HCT116 (cell line): ENCODE results near the gene BAX. TPM values are rescaled to one million over a fixed set of nuclear protein-coding genes. Genes with fewer than 3 reads are reported as not detected.

ENCODE experiments used
- ATAC-seq: fragments of 200-7000 bp; cut with Tn5 transposase; 2 replicates; pipeline ENCODE4 v1.9.1; 2020; ENCODE audit warnings: mild to moderate bottlenecking, moderate library complexity
- BruUV-seq: library from RNA; stranded (reverse); fragments of 400-500 nt; replicated peaks from 2 replicates; lab custom pipeline; 2021; lab: Mats Ljungman, UMichigan
- CTCF ChIA-PET: fragments of 300-600 bp; sonication (Branson Sonifier 250); formaldehyde crosslinking; loops from one replicate; lab custom pipeline; 2021; ENCODE audit warnings: antibody characterized with exemption; lab: Charles Lee
- POLR2A ChIA-PET: fragments of 300-600, 350-600 bp; sonication (Branson Sonifier 250); formaldehyde crosslinking; loops from one replicate; lab custom pipeline; 2021; ENCODE audit warnings: antibody characterized with exemption; lab: Charles Lee
- RAD21 ChIA-PET, 2 experiments: fragments of 300-600 bp; sonication (Branson Sonifier 250); formaldehyde crosslinking; loops; one replicate each; lab custom pipeline; 2023; ENCODE audit warnings: low total read pairs in 2 of 2; ENCODE audit not compliant: uncharacterized antibody in 2 of 2, unreplicated experiment in 2 of 2, low non-redundant PET in 1 of 2; lab: Charles Lee
- DNase-seq: peaks from one replicate; pipeline ENCODE4 v3.0.0-alpha.2; 2010; ENCODE audit warnings: low read depth, low spot score
- H2AFZ ChIP-seq: fragments of 200-600 bp; shearing (Covaris generic), sonication (generic); 2 replicates; pipeline ENCODE4 v1.6.1; 2017; ENCODE audit warnings: low read depth, mixed run types, mixed read lengths, antibody characterized with exemption, low read length; ENCODE audit not compliant: poor library complexity, severe bottlenecking
- H3K27ac ChIP-seq: 2 replicates; pipeline ENCODE4 v1.5.1; 2012; ENCODE audit warnings: low read depth, low read length
- H3K27me3 ChIP-seq: fragments of 200-600 bp; sonication (generic); 2 replicates; pipeline ENCODE4 v1.6.1; 2016; ENCODE audit warnings: mixed run types, low read length, mixed read lengths; ENCODE audit not compliant: insufficient read depth
- H3K36me3 ChIP-seq, 2 experiments: fragments of 200-500 bp in 1 of 2; fragments of 200-600 bp in 1 of 2; sonication (Bioruptor generic) in 1 of 2; sonication (generic) in 1 of 2; 2 replicates each; pipeline versions ENCODE4 v1.5.1 to v1.6.1; 2014 to 2016; ENCODE audit warnings: low read length in 2 of 2, inconsistent platforms in 1 of 2, mixed read lengths in 1 of 2, mixed run types in 1 of 2; ENCODE audit not compliant: insufficient read depth in 2 of 2, control insufficient read depth in 1 of 2
- H3K4me1 ChIP-seq, 2 experiments: fragments of 200-600 bp in 1 of 2; sonication (generic) in 1 of 2; 2 replicates each; pipeline versions ENCODE4 v1.5.1 to v1.6.1; 2012 to 2017; ENCODE audit warnings: low read length in 2 of 2, inconsistent platforms in 1 of 2, mild to moderate bottlenecking in 1 of 2, mixed read lengths in 1 of 2, mixed run types in 1 of 2, moderate library complexity in 1 of 2; ENCODE audit not compliant: insufficient read depth in 2 of 2, control insufficient read depth in 1 of 2
- H3K4me2 ChIP-seq: fragments of 200-600 bp; sonication (generic); 2 replicates; pipeline ENCODE4 v1.6.1; 2017; ENCODE audit warnings: mixed run types, low read length, mixed read lengths
- H3K4me3 ChIP-seq, 2 experiments: fragments of 200-600 bp in 1 of 2; sonication (generic) in 1 of 2; replicated peaks in 1 of 2; 2 replicates each; pipeline ENCODE4 v1.5.1; 2011 to 2016; ENCODE audit warnings: low read length in 2 of 2, control low read depth in 1 of 2, low read depth in 1 of 2, mild to moderate bottlenecking in 1 of 2, mixed read lengths in 1 of 2, mixed run types in 1 of 2
- H3K79me2 ChIP-seq: fragments of 200-600 bp; sonication (generic); 2 replicates; pipeline ENCODE4 v1.6.1; 2017; ENCODE audit warnings: mild to moderate bottlenecking, mixed run types, low read length, moderate library complexity, mixed read lengths; ENCODE audit not compliant: insufficient read depth
- H3K9ac ChIP-seq: fragments of 200-600 bp; sonication (generic); 2 replicates; pipeline ENCODE4 v1.6.1; 2016; ENCODE audit warnings: low read length, mixed read lengths
- H3K9me2 ChIP-seq: fragments of 200-600 bp; sonication (generic), shearing (Covaris generic); 2 replicates; pipeline ENCODE4 v1.6.1; 2017; ENCODE audit warnings: mixed run types, mild to moderate bottlenecking, moderate library complexity; ENCODE audit not compliant: insufficient read depth
- H3K9me3 ChIP-seq, 2 experiments: fragments of 200-500 bp in 1 of 2; fragments of 200-600 bp in 1 of 2; sonication (Bioruptor generic) in 1 of 2; sonication (generic) in 1 of 2; 2 replicates each; pipeline ENCODE4 v1.6.1; 2014 to 2017; ENCODE audit warnings: low read length in 2 of 2, mixed read lengths in 2 of 2, inconsistent platforms in 1 of 2, low read depth in 1 of 2, mild to moderate bottlenecking in 1 of 2, mixed run types in 1 of 2, moderate library complexity in 1 of 2; ENCODE audit not compliant: control insufficient read depth in 1 of 2, insufficient read depth in 1 of 2
- H4K20me1 ChIP-seq: fragments of 200-600 bp; sonication (generic), shearing (Covaris generic); 2 replicates; pipeline ENCODE4 v1.6.1; 2017; ENCODE audit warnings: mixed run types, mild to moderate bottlenecking, moderate library complexity; ENCODE audit not compliant: insufficient read depth
- CBX3 ChIP-seq: IDR thresholded peaks from 2 replicates; pipeline ENCODE4 v1.6.1; 2012; ENCODE audit warnings: low read depth
- CEBPB ChIP-seq: IDR thresholded peaks from 2 replicates; pipeline ENCODE4 v1.6.1; 2012; ENCODE audit warnings: low read depth
- EGR1 ChIP-seq: IDR thresholded peaks from 2 replicates; pipeline ENCODE4 v1.6.1; 2012; ENCODE audit warnings: low read depth
- ELF1 ChIP-seq: IDR thresholded peaks from 2 replicates; pipeline ENCODE4 v1.6.1; 2012; ENCODE audit warnings: low read depth, borderline replicate concordance
- EZH2 ChIP-seq: fragments of 200-600 bp; sonication (generic); IDR thresholded peaks from 2 replicates; pipeline ENCODE4 v1.6.1; 2017; ENCODE audit warnings: antibody characterized with exemption, mixed run types
- EZH2phosphoT487 ChIP-seq: fragments of 200-600 bp; IDR thresholded peaks from 2 replicates; pipeline ENCODE4 v1.6.1; 2018; ENCODE audit warnings: antibody characterized with exemption, borderline replicate concordance
- FOSL1 ChIP-seq: IDR thresholded peaks from 2 replicates; pipeline ENCODE4 v1.6.1; 2012; ENCODE audit warnings: low read depth
- JUND ChIP-seq: IDR thresholded peaks from 2 replicates; pipeline ENCODE4 v1.6.1; 2012
- POLR2AphosphoS5 ChIP-seq: IDR thresholded peaks from 2 replicates; pipeline ENCODE4 v1.6.1; 2011; ENCODE audit warnings: mild to moderate bottlenecking, low read depth, low read length, moderate library complexity
- RAD21 ChIP-seq: IDR thresholded peaks from 2 replicates; pipeline ENCODE4 v1.6.1; 2012; ENCODE audit warnings: low read depth, mild to moderate bottlenecking
- SP1 ChIP-seq: IDR thresholded peaks from 2 replicates; pipeline ENCODE4 v1.6.1; 2012; ENCODE audit warnings: low read depth
- SRF ChIP-seq: IDR thresholded peaks from 2 replicates; pipeline ENCODE4 v1.6.1; 2012; ENCODE audit warnings: low read depth
- TCF7L2 ChIP-seq: IDR thresholded peaks from 2 replicates; pipeline ENCODE4 v1.7.0; 2011; ENCODE audit warnings: borderline replicate concordance, inconsistent platforms; ENCODE audit not compliant: insufficient read depth, insufficient read length; ENCODE audit errors: extremely low read depth
- YY1 ChIP-seq: IDR thresholded peaks from 2 replicates; pipeline ENCODE4 v1.6.1; 2011; ENCODE audit warnings: low read length, low read depth, moderate library complexity, mild to moderate bottlenecking; ENCODE audit not compliant: insufficient replicate concordance; ENCODE audit errors: extremely low read depth
- ZFX ChIP-seq: fragments of 450-650 bp; IDR thresholded peaks from 2 replicates; pipeline ENCODE4 v1.6.1; 2017
- ZNF274 ChIP-seq: fragments of 200-500 bp; sonication (Bioruptor generic); IDR thresholded peaks from 2 replicates; pipeline ENCODE4 v1.6.1; 2014; ENCODE audit warnings: mild to moderate bottlenecking, low read depth, low read length, inconsistent platforms
- intact Hi-C: fragments of 100-400 bp; cut with micrococcal nuclease; formaldehyde crosslinking; loops from 2 replicates; pipeline ENCODE4 v1.10.0; 2022
- total RNA-seq: library from RNA; stranded (reverse); gene quantifications from one replicate; pipeline ENCODE4 v1.2.1, GENCODE V29; 2021; ENCODE audit not compliant: unreplicated experiment
- TF ChIP-seq, protein P1 (sequence below): IDR thresholded peaks from 2 replicates; pipeline ENCODE4 v1.6.1; 2012; ENCODE audit warnings: low read depth
- TF ChIP-seq, protein P2 (sequence below): IDR thresholded peaks from 2 replicates; pipeline ENCODE4 v1.6.1; 2012

Gene BAX
- total RNA-seq, 1 experiment from 2014 or later, result 96.4 TPM

DNA sequence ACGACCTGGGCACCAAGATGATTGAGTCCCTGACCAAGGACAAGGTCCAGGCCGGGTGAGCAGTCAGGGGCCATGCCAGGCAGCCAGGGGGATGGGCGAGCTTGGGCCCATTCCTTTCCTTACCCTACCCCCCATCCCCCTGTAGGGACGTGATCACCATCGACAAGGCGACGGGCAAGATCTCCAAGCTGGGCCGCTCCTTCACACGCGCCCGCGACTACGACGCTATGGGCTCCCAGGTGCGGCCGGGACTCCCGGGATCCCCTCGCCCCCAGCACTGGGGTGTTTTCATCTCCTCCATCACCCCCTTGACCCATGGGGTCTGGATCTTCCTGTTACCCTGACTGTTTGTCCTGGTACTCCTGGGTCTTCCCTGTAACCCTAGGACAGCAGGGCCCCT is 55.2 kb downstream of the BAX start:
- H3K27me3 ChIP-seq, result no peaks in the 10 kb centered on the region
- H3K9me3 ChIP-seq, result no peaks in the 10 kb centered on the region
- no peaks in the 10 kb centered on the region for H3K9me2 ChIP-seq
- DNase-seq (no peak), ATAC-seq (no peak)
- intact Hi-C loops, result no loop called here
- no peak overlapping the region for H3K9ac ChIP-seq
- H3K27ac ChIP-seq, result no peak overlapping the region
- H3K36me3 ChIP-seq, result peaks cover 50 to 62% of the 10 kb centered on the region in 2 experiments
- no peaks in the 10 kb centered on the region for H3K79me2 ChIP-seq
- no TSS peak for BruUV-seq
- ChIA-PET CTCF (interaction anchor here (3.3 kb wide), 1 partner anchor 10 kb away, joined by 19 read pairs; no protein-coding TSS in a partner anchor), RAD21 (no interaction called here), POLR2A (interaction anchor here (1.5 kb wide), 1 partner anchor 16 kb away, joined by 6 read pairs; the partner anchor contains the start of genes GYS1 and RUVBL2)
- no peaks in the 10 kb centered on the region for H3K4me1 ChIP-seq
- H2AFZ ChIP-seq, result no peak overlapping the region
- TF ChIP-seq ZFX (no peak), POLR2AphosphoS5 (no peak), CEBPB (no peak), EZH2phosphoT487 (no peak), JUND (no peak), EZH2 (no peak), ELF1 (no peak), SRF (no peak), YY1 (no peak), SP1 (no peak), CBX3 (no peak), FOSL1 (no peak), EGR1 (no peak), TCF7L2 (no peak), RAD21 (no peak), ZNF274 (no peak)
- TF ChIP-seq, protein P1, sequence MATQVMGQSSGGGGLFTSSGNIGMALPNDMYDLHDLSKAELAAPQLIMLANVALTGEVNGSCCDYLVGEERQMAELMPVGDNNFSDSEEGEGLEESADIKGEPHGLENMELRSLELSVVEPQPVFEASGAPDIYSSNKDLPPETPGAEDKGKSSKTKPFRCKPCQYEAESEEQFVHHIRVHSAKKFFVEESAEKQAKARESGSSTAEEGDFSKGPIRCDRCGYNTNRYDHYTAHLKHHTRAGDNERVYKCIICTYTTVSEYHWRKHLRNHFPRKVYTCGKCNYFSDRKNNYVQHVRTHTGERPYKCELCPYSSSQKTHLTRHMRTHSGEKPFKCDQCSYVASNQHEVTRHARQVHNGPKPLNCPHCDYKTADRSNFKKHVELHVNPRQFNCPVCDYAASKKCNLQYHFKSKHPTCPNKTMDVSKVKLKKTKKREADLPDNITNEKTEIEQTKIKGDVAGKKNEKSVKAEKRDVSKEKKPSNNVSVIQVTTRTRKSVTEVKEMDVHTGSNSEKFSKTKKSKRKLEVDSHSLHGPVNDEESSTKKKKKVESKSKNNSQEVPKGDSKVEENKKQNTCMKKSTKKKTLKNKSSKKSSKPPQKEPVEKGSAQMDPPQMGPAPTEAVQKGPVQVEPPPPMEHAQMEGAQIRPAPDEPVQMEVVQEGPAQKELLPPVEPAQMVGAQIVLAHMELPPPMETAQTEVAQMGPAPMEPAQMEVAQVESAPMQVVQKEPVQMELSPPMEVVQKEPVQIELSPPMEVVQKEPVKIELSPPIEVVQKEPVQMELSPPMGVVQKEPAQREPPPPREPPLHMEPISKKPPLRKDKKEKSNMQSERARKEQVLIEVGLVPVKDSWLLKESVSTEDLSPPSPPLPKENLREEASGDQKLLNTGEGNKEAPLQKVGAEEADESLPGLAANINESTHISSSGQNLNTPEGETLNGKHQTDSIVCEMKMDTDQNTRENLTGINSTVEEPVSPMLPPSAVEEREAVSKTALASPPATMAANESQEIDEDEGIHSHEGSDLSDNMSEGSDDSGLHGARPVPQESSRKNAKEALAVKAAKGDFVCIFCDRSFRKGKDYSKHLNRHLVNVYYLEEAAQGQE, result no peak
- TF ChIP-seq, protein P2, sequence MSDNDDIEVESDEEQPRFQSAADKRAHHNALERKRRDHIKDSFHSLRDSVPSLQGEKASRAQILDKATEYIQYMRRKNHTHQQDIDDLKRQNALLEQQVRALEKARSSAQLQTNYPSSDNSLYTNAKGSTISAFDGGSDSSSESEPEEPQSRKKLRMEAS, result no peak
- H4K20me1 ChIP-seq, result no peaks in the 10 kb centered on the region
- no peak overlapping the region for H3K4me2 ChIP-seq
- no peak overlapping the region for H3K4me3 ChIP-seq
